OCI-LY1 (cell line): Measurements from ENCODE around the gene ACER3.
"Not testable (repeated sequence)": the region's sequence is repeated elsewhere in the genome, so short reads cannot be mapped to it uniquely, and the experiment has no call there.

ENCODE experiments used
- H2AFZ ChIP-seq: fragments of 200-600 bp; sonication (generic), shearing (Covaris generic); 2 replicates; pipeline ENCODE4 v1.6.0; 2014; ENCODE audit warnings: antibody characterized with exemption, mild to moderate bottlenecking, low read length
- H3F3A ChIP-seq: fragments of 200-600 bp; sonication (generic), shearing (Covaris generic); 2 replicates; pipeline ENCODE4 v1.6.0; 2014; ENCODE audit warnings: mild to moderate bottlenecking, antibody characterized with exemption, low read length, moderate library complexity; ENCODE audit not compliant: insufficient read depth
- H3K27ac ChIP-seq: fragments of 200-600 bp; sonication (generic); 2 replicates; pipeline ENCODE4 v1.5.1; 2014; ENCODE audit warnings: low read length, mixed run types, mild to moderate bottlenecking, low read depth; ENCODE audit not compliant: poor library complexity, severe bottlenecking
- H3K27me3 ChIP-seq: fragments of 200-600 bp; sonication (generic); 2 replicates; pipeline ENCODE4 v1.6.0; 2014; ENCODE audit warnings: antibody characterized with exemption, mild to moderate bottlenecking, low read length, moderate library complexity; ENCODE audit not compliant: insufficient read depth
- H3K36me3 ChIP-seq: fragments of 200-600 bp; sonication (generic); 2 replicates; pipeline ENCODE4 v1.6.1; 2014; ENCODE audit warnings: mild to moderate bottlenecking, antibody characterized with exemption, low read length, moderate library complexity, mixed read lengths; ENCODE audit not compliant: insufficient read depth
- H3K4me1 ChIP-seq: fragments of 200-600 bp; sonication (generic); 2 replicates; pipeline ENCODE4 v1.5.1; 2014; ENCODE audit warnings: mild to moderate bottlenecking, low read length, moderate library complexity; ENCODE audit not compliant: insufficient read depth, severe bottlenecking
- H3K4me2 ChIP-seq: fragments of 200-600 bp; sonication (generic), shearing (Covaris generic); 2 replicates; pipeline ENCODE4 v1.6.1; 2014; ENCODE audit warnings: low read length
- H3K4me3 ChIP-seq: fragments of 200-600 bp; sonication (generic); 2 replicates; pipeline ENCODE4 v1.5.1; 2014; ENCODE audit warnings: low read length, low read depth, mild to moderate bottlenecking, mixed read lengths; ENCODE audit not compliant: poor library complexity, severe bottlenecking
- H3K79me2 ChIP-seq: fragments of 200-600 bp; shearing (Covaris generic); 2 replicates; pipeline ENCODE4 v1.6.1; 2016; ENCODE audit warnings: mixed run types, low read length, mixed read lengths; ENCODE audit not compliant: insufficient read depth
- H3K9ac ChIP-seq: fragments of 200-600 bp; sonication (generic), shearing (Covaris generic); 2 replicates; pipeline ENCODE4 v1.6.1; 2014; ENCODE audit warnings: mild to moderate bottlenecking, low read length, mixed read lengths
- H3K9me2 ChIP-seq: fragments of 200-600 bp; sonication (generic), shearing (Covaris generic); 2 replicates; pipeline ENCODE4 v1.6.1; 2014; ENCODE audit warnings: low read depth, mild to moderate bottlenecking, low read length, mixed read lengths
- H3K9me3 ChIP-seq: fragments of 200-600 bp; shearing (Covaris generic); 2 replicates; pipeline ENCODE4 v1.6.1; 2014; ENCODE audit warnings: low read length, mixed read lengths
- H4K20me1 ChIP-seq: fragments of 200-600 bp; sonication (generic), shearing (Covaris generic); 2 replicates; pipeline ENCODE4 v1.6.0; 2016; ENCODE audit warnings: mild to moderate bottlenecking, low read length; ENCODE audit not compliant: insufficient read depth
- CTCF ChIP-seq: fragments of 200-600 bp; sonication (generic), shearing (Covaris generic); IDR thresholded peaks from 2 replicates; pipeline ENCODE4 v1.5.1; 2017; ENCODE audit warnings: mild to moderate bottlenecking, antibody characterized with exemption, low read length, moderate library complexity, mixed read lengths
- EZH2 ChIP-seq: fragments of 200-600 bp; sonication (generic), shearing (Covaris generic); IDR thresholded peaks from 2 replicates; pipeline ENCODE4 v1.8.0; 2017; ENCODE audit warnings: borderline replicate concordance, mixed run types, mild to moderate bottlenecking, antibody characterized with exemption, low read length, moderate library complexity, mixed read lengths

Gene ACER3

GRCh38 chr11:76955459-76956114 lies 94.9 kb downstream of the ACER3 start:
- Histone ChIP-seq H3K27me3 (no peaks in the 10 kb centered on the region), H3F3A (no peaks in the 10 kb centered on the region), H3K27ac (no peak overlapping the region), H3K4me2 (no peak overlapping the region), H2AFZ (no peak overlapping the region), H3K4me1 (no peaks in the 10 kb centered on the region), H3K36me3 (no peaks in the 10 kb centered on the region), H3K9ac (no peak overlapping the region), H3K9me2 (no peaks in the 10 kb centered on the region), H3K79me2 (no peaks in the 10 kb centered on the region), H4K20me1 (no peaks in the 10 kb centered on the region), H3K9me3 (no peaks in the 10 kb centered on the region), H3K4me3 (no peak overlapping the region)
- TF ChIP-seq EZH2 = no peak

- Histone ChIP-seq H3K79me2 (no peaks in the 10 kb centered on the region), H3K9me2 (no peaks in the 10 kb centered on the region), H3K36me3 (no peaks in the 10 kb centered on the region; the same call in 1 of the 2 replicates), H3K9me3 (no peaks in the 10 kb centered on the region), H3F3A (no peaks in the 10 kb centered on the region), H3K4me1 (no peaks in the 10 kb centered on the region), H3K9ac (no peak overlapping the region), H3K4me3 (no peak overlapping the region), H3K27ac (no peak overlapping the region), H4K20me1 (no peaks in the 10 kb centered on the region), H2AFZ (no peak overlapping the region), H3K27me3 (no peaks in the 10 kb centered on the region), H3K4me2 (no peak overlapping the region)
- TF ChIP-seq EZH2 = no peak
- no peak for TF ChIP-seq CTCF
Observed at GRCh38 chr11:76962583-76963416, 102.1 kb downstream of the ACER3 start.

- H3K9ac ChIP-seq, H3K9me2 ChIP-seq, H3K27me3 ChIP-seq, H3F3A ChIP-seq, H3K9me3 ChIP-seq, H3K4me2 ChIP-seq, H3K4me3 ChIP-seq, H2AFZ ChIP-seq, H3K36me3 ChIP-seq, H4K20me1 ChIP-seq, H3K79me2 ChIP-seq, H3K27ac ChIP-seq, H3K4me1 ChIP-seq: not testable (repeated sequence)
Observed at GRCh38 chr11:76963417-76964168, 102.9 kb downstream of the ACER3 start.

GRCh38 chr11:76972051-76972450 lies 111.3 kb downstream of the ACER3 start:
- no peaks in the 10 kb centered on the region for H3F3A ChIP-seq
- peaks cover 8% of the 10 kb centered on the region for H3K9me3 ChIP-seq
- no peaks in the 10 kb centered on the region for H3K36me3 ChIP-seq
- no peak overlapping the region for H3K4me2 ChIP-seq
- TF ChIP-seq EZH2 = no peak
- TF ChIP-seq CTCF = no peak
- no peak overlapping the region for H3K9ac ChIP-seq
- H3K9me2 ChIP-seq = no peaks in the 10 kb centered on the region
- H3K79me2 ChIP-seq = no peaks in the 10 kb centered on the region
- H2AFZ ChIP-seq = no peak overlapping the region
- no peak overlapping the region for H3K4me3 ChIP-seq
- H3K27ac ChIP-seq = no peak overlapping the region
- H3K27me3 ChIP-seq = no peaks in the 10 kb centered on the region
- no peaks in the 10 kb centered on the region for H3K4me1 ChIP-seq
- no peaks in the 10 kb centered on the region for H4K20me1 ChIP-seq
